Mesenchymal stem cell (in vitro differentiated cells and primary cell): ENCODE results near the gene ITGA11.
"Not testable (repeated sequence)": the region's sequence is repeated elsewhere in the genome, so short reads cannot be mapped to it uniquely, and the experiment has no call there.

Source experiments
- DNase-seq: peaks from one replicate; pipeline ENCODE4 v3.0.0-alpha.2; 2013
- H2AFZ ChIP-seq: one replicate; pipeline ENCODE4 v1.6.1; 2013; ENCODE audit warnings: low read depth, mild to moderate bottlenecking, control low read depth, inconsistent platforms, low read length, moderate library complexity
- H2AK5ac ChIP-seq: 2 replicates; pipeline ENCODE4 v1.6.1; 2013; ENCODE audit warnings: low read length, moderate library complexity, mild to moderate bottlenecking, inconsistent platforms; ENCODE audit not compliant: severe bottlenecking
- H2BK120ac ChIP-seq: one replicate; pipeline ENCODE4 v1.6.1; 2013; ENCODE audit warnings: low read depth, mild to moderate bottlenecking, inconsistent platforms, low read length, moderate library complexity
- H2BK12ac ChIP-seq, 2 experiments: one replicate each; pipeline ENCODE4 v1.6.1; 2013; ENCODE audit warnings: inconsistent platforms in 2 of 2, low read length in 2 of 2, mild to moderate bottlenecking in 2 of 2, moderate library complexity in 2 of 2, control low read depth in 1 of 2
- H2BK15ac ChIP-seq: one replicate; pipeline ENCODE4 v1.6.1; 2013; ENCODE audit warnings: mild to moderate bottlenecking, low read depth, inconsistent platforms; ENCODE audit not compliant: poor library complexity, severe bottlenecking
- H2BK5ac ChIP-seq: 2 replicates; pipeline ENCODE4 v1.6.1; 2013; ENCODE audit warnings: low read depth, mild to moderate bottlenecking, low read length, control low read depth, inconsistent platforms; ENCODE audit not compliant: poor library complexity, severe bottlenecking
- H3K14ac ChIP-seq, 2 experiments: one replicate each; pipeline ENCODE4 v1.6.1; 2013; ENCODE audit warnings: inconsistent platforms in 2 of 2, low read length in 2 of 2, control low read depth in 1 of 2, mild to moderate bottlenecking in 1 of 2, moderate library complexity in 1 of 2
- H3K18ac ChIP-seq, 2 experiments: one replicate each; pipeline ENCODE4 v1.6.1; 2013; ENCODE audit warnings: inconsistent platforms in 2 of 2, low read length in 2 of 2, control low read depth in 1 of 2, low read depth in 1 of 2, mild to moderate bottlenecking in 1 of 2
- H3K23ac ChIP-seq, 2 experiments: one replicate each; pipeline ENCODE4 v1.6.1; 2013; ENCODE audit warnings: inconsistent platforms in 2 of 2, low read length in 2 of 2, mild to moderate bottlenecking in 2 of 2, moderate library complexity in 2 of 2, control low read depth in 1 of 2
- H3K27ac ChIP-seq: 2 replicates; pipeline ENCODE4 v1.5.1; 2013; ENCODE audit warnings: mild to moderate bottlenecking, moderate library complexity, low read length, control low read depth, inconsistent platforms; ENCODE audit not compliant: poor library complexity, severe bottlenecking
- H3K27me3 ChIP-seq, 2 experiments: 2 replicates each; pipeline versions ENCODE4 v1.6.1 to v1.7.0; 2013; ENCODE audit warnings: low read length in 2 of 2, mild to moderate bottlenecking in 2 of 2, moderate library complexity in 2 of 2, control low read depth in 1 of 2, inconsistent platforms in 1 of 2; ENCODE audit not compliant: control insufficient read depth in 1 of 2, insufficient read depth in 1 of 2
- H3K36me3 ChIP-seq, 2 experiments: 2 replicates each; pipeline versions ENCODE4 v1.6.1 to v1.7.0; 2013; ENCODE audit warnings: low read length in 2 of 2, control low read depth in 1 of 2, inconsistent platforms in 1 of 2, low read depth in 1 of 2, mild to moderate bottlenecking in 1 of 2; ENCODE audit not compliant: insufficient read depth in 2 of 2, control insufficient read depth in 1 of 2
- H3K4ac ChIP-seq, 2 experiments: one replicate each; pipeline ENCODE4 v1.6.1; 2013; ENCODE audit warnings: inconsistent platforms in 2 of 2, low read length in 2 of 2, mild to moderate bottlenecking in 2 of 2, moderate library complexity in 2 of 2, control low read depth in 1 of 2, low read depth in 1 of 2
- H3K4me1 ChIP-seq: 2 replicates; pipeline ENCODE4 v1.6.1; 2013; ENCODE audit warnings: low read depth, low read length, control low read depth; ENCODE audit not compliant: control insufficient read depth, insufficient read depth
- H3K4me2 ChIP-seq: 2 replicates; pipeline ENCODE4 v1.6.1; 2013; ENCODE audit warnings: low read length, mild to moderate bottlenecking, inconsistent platforms; ENCODE audit not compliant: poor library complexity, severe bottlenecking
- H3K4me3 ChIP-seq, 2 experiments: 2 replicates each; pipeline versions ENCODE4 v1.5.1 to v1.7.0; 2013; ENCODE audit warnings: low read length in 2 of 2, mild to moderate bottlenecking in 2 of 2, control low read depth in 1 of 2, low read depth in 1 of 2; ENCODE audit not compliant: insufficient read depth in 1 of 2
- H3K79me1 ChIP-seq: replicated peaks from 2 replicates; pipeline ENCODE4 v1.6.1; 2013; ENCODE audit warnings: mild to moderate bottlenecking, control low read depth, low read length, inconsistent platforms; ENCODE audit not compliant: poor library complexity, severe bottlenecking
- H3K9ac ChIP-seq: 2 replicates; pipeline ENCODE4 v1.7.0; 2013; ENCODE audit warnings: mild to moderate bottlenecking, low read length, moderate library complexity
- H3K9me3 ChIP-seq: 2 replicates; pipeline ENCODE4 v1.7.0; 2013; ENCODE audit warnings: mild to moderate bottlenecking, low read length; ENCODE audit not compliant: control insufficient read depth
- H4K8ac ChIP-seq: one replicate; pipeline ENCODE4 v1.6.1; 2013; ENCODE audit warnings: inconsistent platforms, mild to moderate bottlenecking, low read length, moderate library complexity
- H4K91ac ChIP-seq: one replicate; pipeline ENCODE4 v1.6.1; 2013; ENCODE audit warnings: mild to moderate bottlenecking, low read length, inconsistent platforms
- WGBS: methylation state at CpG from one replicate; pipeline ENCODE4 v1.1.7; 2013; ENCODE audit warnings: mixed read lengths; 5-methylcytosine and 5-hydroxymethylcytosine counted together

ITGA11 gene

DNA sequence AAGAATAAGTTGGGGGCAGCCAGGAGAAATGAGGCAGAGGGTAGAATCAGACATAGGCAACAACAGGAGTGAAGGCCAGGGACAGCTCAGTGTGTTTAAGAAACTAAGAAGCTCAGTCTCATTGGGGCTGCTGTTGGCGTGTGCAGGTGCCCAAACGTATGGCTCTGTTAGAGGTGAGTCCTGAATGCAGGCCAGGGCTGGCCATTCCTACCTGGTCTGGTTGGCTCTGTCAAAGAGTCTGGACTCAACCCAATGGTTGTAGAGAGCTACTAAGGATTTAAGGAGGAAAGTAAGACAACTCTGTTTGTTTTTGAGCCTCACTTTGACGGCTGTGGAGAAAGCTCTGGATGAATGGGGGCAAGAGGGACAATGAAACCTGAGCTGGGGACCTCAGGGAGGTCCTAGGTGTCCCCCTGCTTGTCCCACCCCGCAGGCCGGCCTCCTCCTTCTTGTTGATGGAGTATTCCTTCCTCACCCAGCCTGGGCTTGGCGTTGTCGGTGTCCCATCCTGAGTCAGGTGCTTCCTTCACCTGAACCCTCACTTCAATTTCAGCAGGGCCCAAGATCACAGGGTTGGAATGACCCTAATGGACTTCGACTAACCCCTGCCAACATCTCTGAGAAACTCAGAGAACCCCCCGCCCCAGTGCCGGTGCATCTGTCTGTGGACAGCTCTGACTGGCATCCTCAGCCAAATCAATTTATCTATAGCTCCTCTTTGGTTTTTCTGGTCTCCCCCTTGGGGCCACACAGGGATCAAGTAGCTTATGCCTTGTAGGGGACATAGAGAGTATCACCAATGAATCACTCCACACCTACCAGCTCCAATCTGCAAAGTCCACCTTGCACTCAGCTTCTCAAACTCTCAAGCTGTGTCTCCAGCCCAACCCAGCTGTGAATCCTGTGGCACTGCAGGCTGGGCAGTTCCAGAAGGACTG lies 8.3 kb downstream of the ITGA11 start:
- H3K27me3 ChIP-seq = peaks cover 0 to 13% of the 10 kb centered on the region in 2 experiments
- peaks cover 62% of the 10 kb centered on the region for H3K4me1 ChIP-seq
- no peak overlapping the region for H2AFZ ChIP-seq
- peak overlapping the region; percentile 81 for H2AK5ac ChIP-seq
- peak overlapping the region; percentile 4 for H3K27ac ChIP-seq
- no peak overlapping the region for H3K4me3 ChIP-seq
- H2BK120ac ChIP-seq = no peak overlapping the region
- 97% methylated on average over 10 of the region's 10 CpGs for WGBS
- H3K4me2 ChIP-seq = no peak overlapping the region
- peaks cover 0 to 32% of the 10 kb centered on the region in 2 experiments for H3K36me3 ChIP-seq
- H3K79me1 ChIP-seq = peaks cover 7% of the 10 kb centered on the region
- peak overlapping the region; percentile 52 for H2BK15ac ChIP-seq
- H2BK5ac ChIP-seq = no peak overlapping the region
- H3K14ac ChIP-seq = no peak overlapping the region
- peak overlapping the region; percentile 67 to 68 for H3K18ac ChIP-seq
- peak overlapping the region; percentile 6 to 19 for H3K4ac ChIP-seq
- no peaks in the 10 kb centered on the region for H3K9me3 ChIP-seq
- peak overlapping the region; percentile 12 for H4K8ac ChIP-seq
- H3K9ac ChIP-seq = no peak overlapping the region
- H3K23ac ChIP-seq = no peak overlapping the region
- no peak for DNase-seq
- H2BK12ac ChIP-seq = peak overlapping the region; percentile 49 to 52
- H4K91ac ChIP-seq = peak overlapping the region; percentile 70

DNA sequence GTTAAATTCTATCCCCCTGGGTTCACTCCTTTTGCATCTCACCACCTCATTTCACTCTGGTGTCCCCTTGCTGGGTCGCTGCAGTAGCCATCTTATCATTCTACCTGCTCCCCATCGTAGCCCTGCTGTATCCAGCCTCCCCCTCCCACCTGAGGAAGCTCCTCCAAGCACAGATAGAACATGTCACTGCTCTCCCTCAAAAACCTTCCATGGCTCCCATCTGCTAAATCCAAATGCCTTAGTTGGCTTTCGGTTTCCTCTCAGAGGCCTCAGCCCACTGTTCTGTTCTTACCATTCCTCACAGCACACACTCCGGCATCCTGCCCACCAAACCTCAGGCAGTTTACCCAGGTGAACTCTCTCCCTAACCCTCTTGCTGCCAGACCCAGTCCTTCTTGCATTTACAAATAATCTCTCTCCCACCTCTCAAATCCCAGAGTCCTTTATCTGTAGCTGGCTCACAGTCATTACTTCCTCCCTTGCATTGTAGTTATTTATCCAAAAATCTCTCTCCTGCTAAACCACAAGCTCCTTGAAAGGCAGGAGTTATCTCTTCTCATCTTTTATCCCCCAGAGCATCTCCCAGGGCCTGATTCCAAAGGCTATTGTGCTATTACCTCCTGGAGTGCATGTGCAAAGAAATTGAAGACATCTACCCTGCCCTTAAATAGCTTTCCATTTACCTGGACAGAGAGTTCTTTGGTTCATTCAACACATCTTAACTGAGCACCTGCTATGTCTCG lies 9.4 kb downstream of the ITGA11 start:
- not testable (repeated sequence) for H2AFZ ChIP-seq, DNase-seq, H3K9me3 ChIP-seq, H2BK5ac ChIP-seq, H3K9ac ChIP-seq, H3K4me2 ChIP-seq, H3K79me1 ChIP-seq, H3K4me3 ChIP-seq, H2BK15ac ChIP-seq, H2BK120ac ChIP-seq, H3K23ac ChIP-seq
- peak overlapping the region; percentile 76 for H3K27ac ChIP-seq
- 77% methylated on average over 5 of the region's 5 CpGs for WGBS
- H4K91ac ChIP-seq = peak overlapping the region; percentile 94
- H2AK5ac ChIP-seq = peak overlapping the region; percentile 42
- peak overlapping the region; percentile 19 to 98 for H2BK12ac ChIP-seq
- peak overlapping the region in 1 of 2 experiments; percentile 91 for H3K4ac ChIP-seq
- peaks cover 0 to 11% of the 10 kb centered on the region in 2 experiments for H3K27me3 ChIP-seq
- H3K18ac ChIP-seq = peak overlapping the region; percentile 78 to 82
- peaks cover 56% of the 10 kb centered on the region for H3K4me1 ChIP-seq
- H4K8ac ChIP-seq = peak overlapping the region; percentile 84
- H3K14ac ChIP-seq = peak overlapping the region in 1 of 2 experiments; percentile 1
- H3K36me3 ChIP-seq = peaks cover 0 to 29% of the 10 kb centered on the region in 2 experiments

DNA sequence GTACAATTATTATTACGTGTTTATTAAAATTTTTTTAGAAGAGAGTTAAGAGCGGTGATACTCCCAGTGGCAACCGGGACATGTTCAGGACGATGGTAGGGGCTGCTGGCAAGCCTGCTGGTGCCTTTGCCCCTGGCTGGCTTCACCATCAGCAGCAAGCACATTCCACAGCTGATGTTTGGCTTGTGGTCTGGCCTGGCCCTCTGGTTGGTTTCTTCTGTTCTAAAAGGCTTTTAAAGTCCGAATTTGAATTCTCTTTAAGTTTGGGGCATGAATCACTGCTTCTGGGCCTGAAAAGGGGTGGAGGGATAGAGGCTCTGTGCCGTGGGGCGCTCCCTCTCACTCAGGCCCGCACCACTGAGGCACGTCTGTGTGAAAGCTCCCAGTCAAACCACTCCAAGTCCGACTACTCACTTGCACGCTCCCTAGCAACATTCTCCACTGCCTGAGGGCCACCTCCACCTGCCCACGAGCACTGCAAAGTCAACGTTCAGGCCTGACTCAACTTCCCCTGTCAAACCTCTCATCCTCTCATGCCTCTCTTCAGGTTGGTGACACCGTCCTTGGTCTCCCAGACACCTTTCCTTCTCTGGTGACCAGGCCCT lies 10.1 kb downstream of the ITGA11 start:
- peak overlapping the region; percentile 84 for H4K8ac ChIP-seq
- peaks cover 0 to 11% of the 10 kb centered on the region in 2 experiments for H3K27me3 ChIP-seq
- H3K27ac ChIP-seq = peak overlapping the region; percentile 76
- H3K4me2 ChIP-seq = no peak overlapping the region
- peak overlapping the region; percentile 78 to 82 for H3K18ac ChIP-seq
- H2AFZ ChIP-seq = no peak overlapping the region
- peaks cover 9% of the 10 kb centered on the region for H3K79me1 ChIP-seq
- peaks cover 54% of the 10 kb centered on the region for H3K4me1 ChIP-seq
- 51% methylated on average over 14 of the region's 14 CpGs for WGBS
- H2BK5ac ChIP-seq = no peak overlapping the region
- H3K9me3 ChIP-seq = no peaks in the 10 kb centered on the region
- H2BK120ac ChIP-seq = peak overlapping the region; percentile 86
- no peak overlapping the region for H3K23ac ChIP-seq
- peak overlapping the region; percentile 42 for H2AK5ac ChIP-seq
- peak overlapping the region; percentile 19 to 98 for H2BK12ac ChIP-seq
- peak overlapping the region; percentile 94 for H4K91ac ChIP-seq
- peak overlapping the region in 1 of 2 experiments; percentile 1 for H3K14ac ChIP-seq
- peak overlapping the region; percentile 5 to 91 for H3K4ac ChIP-seq
- peak; percentile 63 for DNase-seq
- H3K36me3 ChIP-seq = peaks cover 0 to 29% of the 10 kb centered on the region in 2 experiments
- no peak overlapping the region for H2BK15ac ChIP-seq
- H3K9ac ChIP-seq = no peak overlapping the region
- H3K4me3 ChIP-seq = no peak overlapping the region
